H1 (cell line): ENCODE measurements around the gene PAWR. TPM values are rescaled to one million over a fixed set of nuclear protein-coding genes. Genes with fewer than 3 reads are reported as not detected.

Experiments
- CTCF ChIA-PET: fragments of 300-600 bp; sonication (Branson Sonifier 250); formaldehyde crosslinking; loops from one replicate; lab custom pipeline; 2021; ENCODE audit not compliant: partially characterized antibody; lab: Charles Lee
- POLR2A ChIA-PET: fragments of 300-600 bp; sonication (Branson Sonifier 250); formaldehyde crosslinking; loops from one replicate; lab custom pipeline; 2021; ENCODE audit warnings: inconsistent platforms; ENCODE audit not compliant: partially characterized antibody; lab: Charles Lee
- DNase-seq, 2 experiments: peaks; one replicate each; pipeline versions ENCODE4 v3.0.0 to v3.0.0-alpha.2; 2010 to 2022; ENCODE audit warnings: low spot score in 2 of 2, low read depth in 1 of 2, mixed read lengths in 1 of 2
- FAIRE-seq: peaks from 2 replicates; lab custom pipeline; 2011; peaks lifted over from hg19 to GRCh38; lab: Jason Lieb, UNC
- H2AFZ ChIP-seq: 2 replicates; pipeline ENCODE4 v1.8.1; 2012; ENCODE audit warnings: low read length, inconsistent platforms
- H2AK5ac ChIP-seq: 2 replicates; pipeline ENCODE4 v1.6.1; 2013; ENCODE audit warnings: low read depth, low read length
- H2BK120ac ChIP-seq: replicated peaks from 2 replicates; pipeline ENCODE3; 2013; ENCODE audit warnings: low read depth, low read length, inconsistent platforms
- H2BK12ac ChIP-seq: 2 replicates; pipeline ENCODE4 v1.6.1; 2013; ENCODE audit warnings: low read depth, low read length
- H2BK15ac ChIP-seq: 2 replicates; pipeline ENCODE4 v1.6.1; 2013; ENCODE audit warnings: low read length
- H2BK20ac ChIP-seq: 2 replicates; pipeline ENCODE4 v1.6.1; 2013; ENCODE audit warnings: low read length
- H2BK5ac ChIP-seq: 2 replicates; pipeline ENCODE4 v1.6.1; 2013; ENCODE audit warnings: low read depth, low read length
- H3K14ac ChIP-seq: 2 replicates; pipeline ENCODE4 v1.6.1; 2013; ENCODE audit warnings: inconsistent platforms; ENCODE audit not compliant: insufficient read length
- H3K18ac ChIP-seq: 2 replicates; pipeline ENCODE4 v1.6.1; 2013; ENCODE audit warnings: low read length; ENCODE audit errors: extremely low read depth
- H3K23ac ChIP-seq: 2 replicates; pipeline ENCODE4 v1.6.1; 2013; ENCODE audit warnings: inconsistent platforms; ENCODE audit not compliant: insufficient read length
- H3K23me2 ChIP-seq: 2 replicates; pipeline ENCODE4 v1.6.1; 2013; ENCODE audit warnings: low read depth, low read length
- H3K27ac ChIP-seq: 2 replicates; pipeline ENCODE4 v1.6.1; 2011; ENCODE audit warnings: low read depth, low read length, inconsistent platforms
- H3K27me3 ChIP-seq, 4 experiments: replicated peaks in 1 of 4; 1 replicate in 1 of 4; 2 replicates in 3 of 4; pipeline versions ENCODE4 v1.6.1 to v1.8.1; 2011 to 2013; ENCODE audit warnings: low read length in 3 of 4, mild to moderate bottlenecking in 3 of 4, inconsistent platforms in 2 of 4, mixed read lengths in 2 of 4, moderate library complexity in 1 of 4; ENCODE audit not compliant: control insufficient read depth in 3 of 4, insufficient read depth in 3 of 4; ENCODE audit errors: extremely low read depth in 1 of 4
- H3K36me3 ChIP-seq, 4 experiments: 2 replicates each; pipeline versions ENCODE4 v1.6.1 to v1.8.1; 2011 to 2013; ENCODE audit warnings: mild to moderate bottlenecking in 4 of 4, low read length in 3 of 4, moderate library complexity in 2 of 4, control low read depth in 1 of 4, inconsistent platforms in 1 of 4; ENCODE audit not compliant: insufficient read depth in 4 of 4, control insufficient read depth in 2 of 4
- H3K4ac ChIP-seq: replicated peaks from 2 replicates; pipeline ENCODE3; 2013; ENCODE audit warnings: low read length, low read depth, mixed read lengths, inconsistent platforms; ENCODE audit not compliant: insufficient read length
- H3K4me1 ChIP-seq, 4 experiments: replicated peaks in 1 of 4; 1 replicate in 1 of 4; 2 replicates in 3 of 4; pipeline versions ENCODE4 v1.6.1 to v1.8.1; 2011 to 2013; ENCODE audit warnings: low read length in 3 of 4, inconsistent platforms in 2 of 4, mixed read lengths in 1 of 4; ENCODE audit not compliant: insufficient read depth in 4 of 4, control insufficient read depth in 3 of 4
- H3K4me2 ChIP-seq, 2 experiments: 2 replicates each; pipeline versions ENCODE4 v1.6.1 to v1.8.1; 2011 to 2013; ENCODE audit warnings: low read depth in 2 of 2, low read length in 2 of 2, control low read depth in 1 of 2, inconsistent platforms in 1 of 2, mild to moderate bottlenecking in 1 of 2; ENCODE audit not compliant: insufficient read depth in 1 of 2
- H3K4me3 ChIP-seq, 4 experiments: fragments of 200-600, 300-600 bp in 1 of 4; sonication (generic), shearing (Covaris generic), sonication (Bioruptor Twin) in 1 of 4; 2 replicates each; pipeline versions ENCODE4 v1.5.1 to v1.8.1; 2011 to 2016; ENCODE audit warnings: low read length in 4 of 4, low read depth in 3 of 4, control low read depth in 2 of 4, inconsistent platforms in 2 of 4, mild to moderate bottlenecking in 2 of 4, mixed read lengths in 1 of 4, moderate library complexity in 1 of 4; ENCODE audit not compliant: insufficient read depth in 2 of 4; ENCODE audit errors: extremely low read depth in 1 of 4
- H3K56ac ChIP-seq: replicated peaks from 2 replicates; pipeline ENCODE3; 2013; ENCODE audit warnings: low read depth, mild to moderate bottlenecking, mixed read lengths, low read length, inconsistent platforms; ENCODE audit not compliant: insufficient read length
- H3K79me1 ChIP-seq: 2 replicates; pipeline ENCODE4 v1.6.1; 2013; ENCODE audit warnings: low read depth, low read length, control low read depth
- H3K79me2 ChIP-seq, 2 experiments: 2 replicates each; pipeline versions ENCODE4 v1.6.1 to v1.8.1; 2012 to 2013; ENCODE audit warnings: low read length in 2 of 2, mild to moderate bottlenecking in 2 of 2, inconsistent platforms in 1 of 2; ENCODE audit not compliant: insufficient read depth in 2 of 2, control insufficient read depth in 1 of 2
- H3K9ac ChIP-seq, 4 experiments: replicated peaks in 1 of 4; 1 replicate in 1 of 4; 2 replicates in 3 of 4; pipeline versions ENCODE4 v1.6.1 to v1.8.1; 2011 to 2013; ENCODE audit warnings: low read depth in 3 of 4, low read length in 3 of 4, control low read depth in 2 of 4, mild to moderate bottlenecking in 2 of 4, moderate library complexity in 2 of 4, inconsistent platforms in 1 of 4; ENCODE audit errors: extremely low read depth in 1 of 4
- H3K9me3 ChIP-seq, 2 experiments: 2 replicates each; pipeline versions ENCODE4 v1.6.1 to v1.8.1; 2012 to 2013; ENCODE audit warnings: mild to moderate bottlenecking in 2 of 2, moderate library complexity in 2 of 2, control low read depth in 1 of 2, inconsistent platforms in 1 of 2, low read depth in 1 of 2, low read length in 1 of 2, mixed read lengths in 1 of 2; ENCODE audit not compliant: insufficient read depth in 2 of 2
- H4K20me1 ChIP-seq, 2 experiments: replicated peaks in 1 of 2; 2 replicates each; pipeline versions ENCODE3 to v1.8.1; 2011 to 2013; ENCODE audit warnings: inconsistent platforms in 2 of 2, low read length in 2 of 2, mild to moderate bottlenecking in 1 of 2; ENCODE audit not compliant: insufficient read depth in 2 of 2, control insufficient read depth in 1 of 2
- H4K5ac ChIP-seq: 2 replicates; pipeline ENCODE4 v1.6.1; 2013; ENCODE audit warnings: low read length, low read depth, mixed read lengths, inconsistent platforms; ENCODE audit not compliant: insufficient read length
- H4K8ac ChIP-seq: 2 replicates; pipeline ENCODE4 v1.8.0; 2013; ENCODE audit warnings: mild to moderate bottlenecking, moderate library complexity, low read length, inconsistent platforms; ENCODE audit not compliant: insufficient read depth; ENCODE audit errors: extremely low read depth
- H4K91ac ChIP-seq: replicated peaks from 2 replicates; pipeline ENCODE3; 2013; ENCODE audit warnings: low read length, mixed read lengths, inconsistent platforms; ENCODE audit not compliant: insufficient read length
- CBX5 ChIP-seq: fragments of 300-800, 300-1000 bp; sonication (generic); IDR thresholded peaks from 2 replicates; pipeline ENCODE4 v1.7.1; 2016; ENCODE audit warnings: antibody characterized with exemption, low read length, low read depth
- SP1 ChIP-seq: IDR thresholded peaks from 2 replicates; pipeline ENCODE4 v1.6.1; 2011; ENCODE audit warnings: low read depth, low read length
- WGBS, 2 experiments: shearing (Covaris generic) in 1 of 2; methylation state at CpG; one replicate each; pipeline versions ENCODE4 v1.1.6 to v1.1.7; 2013 to 2015; ENCODE audit warnings: low lambda C conversion rate in 2 of 2, mixed read lengths in 2 of 2, inconsistent platforms in 1 of 2, low coverage in 1 of 2, missing lambda C conversion rate in 1 of 2; ENCODE audit not compliant: insufficient replicate concordance in 2 of 2, insufficient coverage in 1 of 2, insufficient read length in 1 of 2; ENCODE audit errors: extremely low coverage in 1 of 2, missing lambda C conversion rate in 1 of 2; 5-methylcytosine and 5-hydroxymethylcytosine counted together
- polyA plus RNA-seq, 7 experiments: library from polyadenylated mRNA; depleted of rRNA in 3 of 7; stranded (reverse) in 5 of 7; unstranded in 2 of 7; fragments of >200 nt in 5 of 7; fragments of 200-250 nt in 2 of 7; gene quantifications; 1 replicate in 5 of 7; 2 replicates in 1 of 7; 4 replicates in 1 of 7; pipeline versions ENCODE4 v1.2.1 to v1.2.3, GENCODE V29; 2011 to 2013; ENCODE audit warnings: missing spikeins in 2 of 7, mixed read lengths in 2 of 7
- total RNA-seq: library from RNA; stranded (reverse); fragmentation: NEBNext Ultra II Directional; extraction: Animal tissue kit (Norgen Biotek cat#: 25700); gene quantifications from 2 replicates; pipeline ENCODE4 v1.2.1, GENCODE V29; 2021

PAWR gene
- total and polyA plus RNA-seq, 2 of the 8 experiments (the other 6 are each of a cell fraction or from before 2014, with no cell fraction given): 28.3 to 327 TPM

DNA sequence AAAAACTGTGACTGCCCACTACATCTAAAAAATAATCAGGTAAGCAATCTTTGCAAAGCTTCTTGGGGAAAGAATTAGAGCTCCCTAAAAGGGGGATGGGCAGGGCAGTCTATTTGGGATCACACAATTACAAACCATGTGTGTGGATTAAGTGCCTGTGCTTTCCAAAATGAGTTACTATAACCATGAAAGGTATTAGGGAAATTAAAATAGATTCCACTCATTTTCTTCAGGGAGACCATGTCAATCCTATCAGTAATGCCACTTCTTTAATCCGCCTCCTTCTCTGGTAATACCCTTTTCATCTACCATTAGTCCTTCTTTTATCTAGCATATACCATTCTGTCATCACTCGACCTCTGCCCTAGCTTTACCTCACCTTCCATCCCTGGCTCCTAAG is 53.7 kb downstream of the PAWR start:
- no peak overlapping the region for H2BK20ac ChIP-seq
- TF ChIP-seq CBX5: no peak
- TF ChIP-seq SP1: no peak

More for the DNA sequence above, 53.7 kb downstream of the PAWR start:
- no peak overlapping the region for H4K5ac ChIP-seq
- H3K4me2 ChIP-seq: no peak overlapping the region
- no peak overlapping the region for H3K9ac ChIP-seq
- H2BK5ac ChIP-seq: no peak overlapping the region
- H2BK120ac ChIP-seq: no peak overlapping the region
- H3K27me3 ChIP-seq: no peaks in the 10 kb centered on the region
- H3K4me1 ChIP-seq: peaks cover 0 to 11% (median 2%) of the 10 kb centered on the region in 4 experiments; a peak in 5 of 7 replicates
- no peak overlapping the region for H3K56ac ChIP-seq
- no peak overlapping the region for H3K14ac ChIP-seq
- no peak overlapping the region for H4K8ac ChIP-seq
- H2BK15ac ChIP-seq: no peak overlapping the region
- H3K79me1 ChIP-seq: 0 out of 2 replicates have a peak, but pooled peaks cover 3% of the 10 kb centered on the region
- peak; percentile 32 for FAIRE-seq
- no peak overlapping the region for H3K4ac ChIP-seq
- H4K91ac ChIP-seq: no peak overlapping the region
- no peaks in the 10 kb centered on the region; a peak in 1 of 8 replicates for H3K36me3 ChIP-seq
- 75% methylated on average over 2 of the region's 2 CpGs; no CpG with 5 or more reads in 1 of the 2 experiments for WGBS, 2 experiments
- no peaks in the 10 kb centered on the region; the same call in 1 of the 2 replicates for H3K23me2 ChIP-seq
- H3K18ac ChIP-seq: no peak overlapping the region
- no peaks in the 10 kb centered on the region for H3K9me3 ChIP-seq
- H3K79me2 ChIP-seq: peaks cover 3 to 97% of the 10 kb centered on the region in 2 experiments; a peak in 3 of 4 replicates
- no peak overlapping the region for H3K27ac ChIP-seq
- H2BK12ac ChIP-seq: no peak overlapping the region
- H3K4me3 ChIP-seq: no peak overlapping the region
- ChIA-PET CTCF (interaction anchor here (1.3 kb wide), 1 partner anchor 18 kb away, joined by 3 read pairs; no protein-coding TSS in a partner anchor), POLR2A (interaction anchor here (1.2 to 1.7 kb wide), 2 partner anchors 8 to 55 kb away, joined by 5 to 6 read pairs; partner anchors contain the start of gene PAWR)
- H3K23ac ChIP-seq: no peak overlapping the region
- H2AK5ac ChIP-seq: no peak overlapping the region
- no peak overlapping the region for H2AFZ ChIP-seq
- DNase-seq: no peak
- H4K20me1 ChIP-seq: peaks cover 11 to 14% of the 10 kb centered on the region in 2 experiments
